HG03439 (cell line): ENCODE results near the gene RGS9.
"Not testable (repeated sequence)": the region's sequence is repeated elsewhere in the genome, so short reads cannot be mapped to it uniquely, and the experiment has no call there.

Source experiments
- ATAC-seq: cut with Tn5 transposase; IDR thresholded peaks from one replicate; pipeline ENCODE4 v1.9.1; 2021; ENCODE audit warnings: mild to moderate bottlenecking, moderate library complexity; ENCODE audit not compliant: unreplicated experiment

The RGS9 gene

DNA sequence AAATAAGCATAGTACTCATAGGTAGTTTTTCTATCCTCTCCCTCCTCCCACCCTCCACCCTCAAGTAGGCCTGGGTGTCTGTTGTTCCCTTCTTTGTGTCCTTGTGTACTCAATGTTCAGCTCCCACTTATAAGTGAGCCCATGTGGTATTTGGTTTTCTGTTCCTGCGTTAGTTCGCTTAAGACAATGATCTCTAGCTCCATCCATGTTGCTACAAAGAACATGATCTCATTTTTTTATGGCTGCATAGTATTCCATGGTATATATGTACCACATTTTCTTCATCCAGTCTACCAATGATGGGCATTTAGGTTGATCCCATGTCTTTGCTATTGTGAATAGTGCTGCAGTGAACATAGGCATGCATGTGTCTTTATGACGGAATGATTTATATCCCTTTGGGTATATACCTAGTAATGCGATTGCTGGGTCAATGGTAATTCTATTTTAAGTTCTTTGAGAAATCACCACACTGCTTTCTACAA is 43.6 kb downstream of the RGS9 start:
- ATAC-seq: not testable (repeated sequence)

DNA sequence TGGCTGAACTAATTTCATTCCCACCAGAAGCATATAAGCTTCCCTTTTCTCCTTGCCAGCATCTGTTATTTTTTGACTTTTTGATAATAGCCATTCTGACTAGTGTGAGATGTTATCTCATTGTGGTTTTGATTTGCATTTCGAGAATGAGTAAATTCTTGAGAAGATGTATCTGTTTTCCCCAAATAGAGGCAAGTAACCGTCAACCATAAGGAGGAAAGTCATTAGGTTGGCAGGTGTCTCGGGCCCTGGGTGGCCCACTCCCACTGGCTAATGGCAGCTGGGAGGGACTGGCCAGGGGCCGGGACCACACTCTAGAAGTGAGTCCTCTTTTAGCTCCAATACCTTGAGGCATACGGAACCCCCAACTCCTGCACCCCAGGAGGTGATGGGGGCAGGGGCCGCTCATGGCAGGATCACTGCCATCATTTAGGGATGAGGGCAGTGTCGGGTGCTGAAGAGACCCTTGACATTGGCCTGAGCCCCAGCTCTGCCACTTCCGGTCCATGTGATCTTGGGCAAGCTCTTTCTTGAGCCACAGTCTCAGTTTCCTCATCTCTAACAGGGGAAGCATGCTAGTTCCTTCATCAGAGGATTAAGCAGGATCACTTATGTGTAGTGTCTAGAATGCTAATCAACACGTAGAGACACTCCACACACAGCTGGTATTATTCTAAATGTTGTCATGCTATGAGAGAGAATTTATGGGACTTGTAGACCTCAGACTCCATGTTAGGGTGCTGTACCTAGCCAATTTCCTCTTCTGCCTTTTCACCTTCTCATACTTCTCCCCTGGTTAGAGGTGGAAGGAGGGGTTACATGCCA is 44.3 kb downstream of the RGS9 start:
- ATAC-seq: peak; percentile 78

DNA sequence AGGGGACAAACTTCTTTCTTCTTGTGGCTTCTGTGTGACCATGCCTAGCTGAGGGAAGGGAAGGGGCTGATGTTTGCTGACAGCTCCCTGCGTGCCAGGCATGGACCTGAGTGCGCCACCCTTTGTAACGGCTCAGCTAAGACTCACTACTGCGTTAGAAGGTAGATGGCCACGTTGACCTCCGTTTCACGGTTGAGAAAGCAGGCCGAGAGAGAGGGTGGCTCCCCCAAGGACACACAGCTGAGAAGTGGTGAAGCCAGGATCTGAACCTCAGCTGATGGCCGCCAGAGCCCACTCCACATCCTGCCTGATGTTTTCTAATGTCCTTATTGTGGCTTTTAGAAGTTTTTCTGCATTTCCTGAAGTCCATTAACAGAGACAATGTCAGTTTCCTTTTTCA is 45.1 kb downstream of the RGS9 start:
- ATAC-seq: peak; percentile 39

DNA sequence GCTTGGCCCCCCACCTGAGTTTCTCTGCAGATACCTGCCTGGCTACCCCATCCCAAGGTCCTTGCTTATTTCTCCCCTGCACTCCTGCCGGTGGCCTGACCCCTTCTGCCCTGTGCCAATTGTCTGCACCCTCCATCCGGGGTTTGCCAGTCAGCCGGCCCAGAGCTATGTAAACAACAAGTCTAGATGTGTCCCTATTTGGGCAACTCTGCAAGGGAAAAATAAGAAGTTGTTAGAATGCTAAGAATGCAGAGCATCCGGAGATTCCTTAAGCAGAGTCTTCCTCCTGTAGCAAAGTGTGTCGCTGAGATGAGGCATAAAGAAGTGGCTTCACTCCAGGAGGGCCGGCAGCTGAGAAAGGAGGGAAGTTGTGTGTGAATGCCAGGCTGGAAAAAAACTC is 46.6 kb downstream of the RGS9 start:
- no peak for ATAC-seq

DNA sequence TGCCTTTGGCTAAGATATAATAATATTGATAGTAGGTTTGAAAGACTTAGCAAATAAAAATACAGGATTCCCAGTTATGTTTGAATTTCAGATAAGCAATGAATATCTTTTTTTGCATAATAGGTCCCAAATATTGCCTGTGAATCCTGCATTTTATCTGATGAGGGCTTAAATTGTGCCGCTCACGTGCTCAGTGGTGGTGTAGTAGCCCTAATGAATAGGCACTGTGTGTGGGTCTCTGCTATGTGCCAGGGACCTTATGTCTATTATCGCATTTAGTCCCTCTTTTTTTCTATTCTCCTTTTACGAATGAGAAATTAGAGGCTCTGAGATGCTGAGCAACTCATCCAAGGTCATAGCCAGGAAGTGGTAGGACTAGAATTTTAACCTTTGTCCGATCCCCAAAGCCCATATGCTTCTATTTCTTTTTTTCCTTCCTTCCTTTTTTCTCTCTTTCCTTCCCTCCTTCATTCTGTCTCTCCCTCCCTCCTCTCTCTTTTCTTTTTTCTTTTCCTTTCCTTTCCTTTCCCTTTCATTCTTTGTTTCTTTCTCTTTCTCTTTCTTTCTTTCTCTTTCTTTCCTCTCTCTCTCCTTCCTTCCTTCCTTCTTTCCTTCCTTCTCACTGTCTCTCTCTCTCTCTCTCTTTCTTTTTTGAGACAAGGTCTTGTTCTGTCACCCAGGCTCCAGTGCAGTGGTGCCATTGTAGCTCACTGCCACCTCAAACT is 47.2 kb downstream of the RGS9 start:
- ATAC-seq: no peak

DNA sequence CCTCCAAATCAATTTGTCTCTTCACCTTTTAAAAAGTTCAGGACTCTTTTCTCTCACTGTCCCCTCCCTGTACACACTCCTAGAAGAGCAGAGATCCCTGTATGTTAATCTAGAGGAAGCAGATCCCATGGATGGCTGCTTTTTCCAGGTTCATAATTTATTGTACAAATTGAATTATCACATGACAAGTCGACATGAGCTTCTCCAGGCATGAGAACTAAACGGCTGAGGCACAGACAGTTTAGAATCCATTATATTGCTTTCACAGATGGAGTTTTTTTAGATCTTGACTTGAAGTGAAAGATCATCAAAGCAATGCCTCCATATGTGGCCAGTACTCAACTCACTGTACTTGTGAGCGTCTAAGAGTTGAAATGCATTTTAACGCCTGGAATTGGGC is 47.9 kb downstream of the RGS9 start:
- no peak for ATAC-seq

DNA sequence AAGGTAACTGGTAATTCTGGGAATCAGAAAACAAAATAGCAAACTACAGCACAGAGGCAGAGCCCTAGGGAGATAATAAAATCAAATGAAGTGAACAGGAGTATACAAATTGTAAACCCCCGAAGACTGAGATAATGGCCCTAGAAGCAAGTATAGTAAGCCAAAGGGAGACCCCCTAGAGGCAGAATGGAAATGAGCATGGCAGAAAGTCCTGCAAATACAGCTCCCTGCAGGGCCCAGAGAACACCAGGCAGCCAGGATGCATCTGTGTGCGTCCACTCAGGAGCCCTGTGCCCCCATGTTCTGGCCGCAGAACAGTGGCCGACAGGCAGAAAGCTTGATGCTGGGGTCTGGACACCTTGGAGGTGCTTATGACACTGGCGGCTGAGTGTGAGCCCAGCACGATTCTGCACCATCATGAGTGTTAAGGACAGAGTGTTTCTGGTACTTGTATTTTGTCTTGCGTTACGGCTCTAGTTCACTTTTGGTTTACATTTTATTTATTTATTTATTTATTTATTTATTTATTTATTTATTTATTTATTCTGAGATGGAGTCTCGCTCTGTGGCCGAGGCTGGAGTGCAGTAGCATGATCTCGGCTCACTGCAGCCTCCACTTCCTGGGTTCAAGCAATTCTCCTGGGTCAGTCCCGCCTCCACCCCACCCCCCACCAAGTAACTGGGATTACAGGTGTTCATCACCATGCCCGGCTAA is 48.7 kb downstream of the RGS9 start:
- ATAC-seq: no peak

DNA sequence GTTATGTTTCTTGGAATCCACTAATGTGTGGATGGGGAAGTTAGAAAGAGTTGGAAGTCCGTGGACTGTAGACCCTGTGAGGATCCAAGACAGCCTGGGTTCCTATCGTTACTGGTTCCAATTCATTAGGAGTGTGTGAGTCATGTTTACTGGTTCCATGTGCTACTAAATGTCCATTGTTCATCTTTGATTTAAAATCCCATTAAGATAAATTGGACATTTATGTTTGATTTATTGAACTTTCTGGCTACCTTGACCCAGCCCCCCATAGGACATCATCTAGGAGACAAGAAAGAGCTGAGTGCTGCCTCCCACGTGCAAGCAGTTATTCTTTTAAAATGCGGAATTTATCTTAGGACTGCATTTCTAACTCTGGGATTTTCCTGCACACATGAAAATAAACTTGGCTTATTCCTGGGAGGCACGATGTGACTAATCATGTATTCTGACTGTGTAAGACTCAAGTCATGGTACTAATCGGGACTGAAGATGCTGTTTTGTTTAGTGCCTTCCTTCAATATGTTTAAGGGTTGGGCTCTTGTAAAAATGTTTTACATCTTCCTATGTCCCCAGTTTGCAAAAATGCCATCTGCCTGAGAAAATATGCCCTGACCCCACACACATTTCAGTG is 53.4 kb downstream of the RGS9 start:
- ATAC-seq: no peak

DNA sequence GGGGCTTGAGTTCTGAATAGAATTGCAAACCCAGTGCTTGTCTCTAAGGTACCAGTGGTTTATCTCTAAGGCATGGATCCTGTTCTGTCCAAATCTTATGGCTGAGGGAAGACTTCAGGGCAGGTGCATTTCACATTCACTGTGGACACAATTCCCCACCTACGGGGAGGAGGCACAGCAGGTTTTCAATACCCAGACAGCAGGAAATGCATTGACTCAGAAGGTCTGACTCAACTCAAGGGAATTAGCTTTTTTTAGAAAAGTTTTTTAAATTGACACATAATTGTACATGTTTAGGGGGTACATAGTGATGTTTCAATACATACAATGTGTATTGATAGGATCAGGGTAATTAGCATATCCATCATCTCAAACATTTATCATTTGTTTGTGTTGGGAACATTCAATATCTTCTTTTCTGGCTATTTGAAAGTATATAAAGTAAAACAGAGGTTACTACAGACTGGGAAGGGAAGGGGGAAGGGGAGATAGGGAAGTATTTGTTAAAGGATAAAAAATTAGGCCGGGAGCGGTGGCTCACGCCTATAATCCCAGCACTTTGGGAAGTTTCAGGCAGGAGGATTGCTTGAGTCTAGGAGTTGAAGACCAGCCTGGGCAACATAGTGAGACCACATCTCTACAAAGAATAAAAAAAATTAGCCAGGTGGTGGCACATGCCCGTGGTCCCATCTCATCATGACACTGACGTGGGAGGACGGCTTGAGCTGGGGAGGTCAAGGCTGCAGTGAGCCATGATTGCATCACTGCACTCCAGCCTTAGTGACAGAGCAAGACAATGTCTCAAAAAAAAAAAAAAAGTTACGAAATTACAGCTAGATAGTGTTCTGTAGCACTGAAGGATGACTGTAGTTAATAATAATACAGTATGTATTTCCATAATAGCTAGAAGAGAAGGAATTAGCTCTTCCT is 54.9 kb downstream of the RGS9 start:
- ATAC-seq: no peak

DNA sequence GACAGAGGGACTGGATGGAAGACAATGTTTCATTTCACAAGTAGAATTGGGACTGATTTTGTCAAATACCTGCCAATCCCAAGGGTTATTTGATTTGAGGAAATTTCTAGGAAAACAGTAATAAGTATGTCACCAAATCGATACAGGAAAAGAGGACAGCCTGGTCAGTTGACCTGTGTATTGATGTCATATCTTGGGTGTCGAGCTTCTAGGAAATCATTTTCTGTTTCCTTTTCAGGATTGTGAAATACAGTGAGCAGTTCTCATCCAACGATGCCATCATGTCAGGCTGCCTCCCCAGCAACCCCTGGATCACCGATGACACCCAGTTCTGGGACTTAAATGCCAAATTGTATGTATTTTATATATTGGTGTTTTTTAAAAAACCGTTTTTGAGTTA is 56.1 kb downstream of the RGS9 start:
- no peak for ATAC-seq

DNA sequence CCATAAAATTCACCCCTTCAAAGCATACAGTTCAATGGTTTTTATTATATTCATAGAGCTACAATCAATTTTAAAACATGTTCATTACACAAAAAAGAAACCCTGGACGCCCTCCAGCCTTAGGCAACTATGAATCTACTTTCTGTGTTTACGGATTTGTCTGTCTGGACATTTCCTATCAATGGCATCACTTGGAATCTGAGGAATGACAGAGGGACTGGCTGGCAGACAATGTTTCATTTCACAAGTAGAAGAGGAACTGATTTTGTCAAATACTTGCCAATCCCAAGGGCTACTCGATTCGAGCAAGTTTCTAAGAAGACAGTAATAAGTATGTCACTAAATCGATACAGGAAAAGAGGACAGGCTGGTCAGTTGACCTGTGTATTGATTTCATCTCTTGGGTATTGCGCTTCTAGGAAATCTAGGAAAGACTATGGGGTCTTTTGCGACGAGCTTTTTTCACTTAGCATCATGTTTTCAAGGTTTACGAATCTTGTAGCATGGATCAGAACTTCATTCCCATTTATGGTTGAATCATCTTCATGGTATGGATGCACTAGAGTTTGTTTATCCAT is 56.6 kb downstream of the RGS9 start:
- ATAC-seq: no peak

DNA sequence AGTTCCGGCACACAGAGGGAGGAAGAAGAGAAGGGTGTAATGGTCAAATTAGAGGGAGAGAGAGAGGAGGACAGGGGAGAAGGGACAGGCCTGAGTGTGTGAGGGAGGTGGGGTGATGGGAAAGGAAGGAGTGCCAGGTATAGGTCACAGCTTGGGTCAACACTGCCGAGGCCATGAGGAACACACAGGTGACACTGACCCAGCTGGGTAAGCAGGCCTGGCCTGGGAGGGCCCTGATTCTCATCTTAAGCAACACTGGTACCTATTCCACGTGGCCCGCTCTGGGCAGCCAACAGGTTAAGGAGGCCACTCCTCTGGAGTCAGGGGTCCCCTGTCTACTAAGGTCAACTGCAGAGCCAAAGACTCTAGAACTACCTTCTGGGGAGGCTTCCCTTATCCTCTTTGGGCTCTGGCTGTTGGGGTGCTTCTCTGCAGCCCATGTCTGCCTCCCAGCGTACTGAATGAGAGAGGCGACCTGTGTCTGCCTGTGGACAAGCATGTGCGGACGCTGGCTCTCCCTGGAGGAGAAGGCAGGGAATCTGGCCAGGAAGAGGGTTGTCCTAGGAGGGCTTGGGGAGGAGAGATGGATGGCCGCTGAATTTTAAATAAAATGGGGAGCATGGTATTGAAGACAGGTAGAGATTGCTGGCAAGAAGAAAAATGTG is 57.6 kb downstream of the RGS9 start:
- ATAC-seq: no peak

DNA sequence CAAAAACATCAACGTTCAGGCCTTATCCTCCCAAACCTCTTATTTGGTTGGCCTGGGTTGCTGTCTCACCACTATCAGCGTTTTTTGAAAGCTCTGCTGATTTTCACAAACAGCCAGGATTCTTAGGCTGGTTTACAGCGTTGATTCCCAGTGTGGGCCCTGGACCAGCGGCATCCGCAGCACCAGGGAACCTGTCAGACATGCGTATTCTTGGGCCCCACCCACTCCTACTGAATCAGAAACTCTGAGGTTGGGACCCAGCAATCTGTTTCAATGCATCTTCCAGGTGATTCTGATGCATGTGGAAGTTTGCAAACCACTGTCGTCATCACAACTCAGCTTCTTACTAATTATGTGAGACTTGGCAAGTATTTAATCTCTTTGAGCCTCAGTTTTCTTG is 58.5 kb downstream of the RGS9 start:
- ATAC-seq: no peak

DNA sequence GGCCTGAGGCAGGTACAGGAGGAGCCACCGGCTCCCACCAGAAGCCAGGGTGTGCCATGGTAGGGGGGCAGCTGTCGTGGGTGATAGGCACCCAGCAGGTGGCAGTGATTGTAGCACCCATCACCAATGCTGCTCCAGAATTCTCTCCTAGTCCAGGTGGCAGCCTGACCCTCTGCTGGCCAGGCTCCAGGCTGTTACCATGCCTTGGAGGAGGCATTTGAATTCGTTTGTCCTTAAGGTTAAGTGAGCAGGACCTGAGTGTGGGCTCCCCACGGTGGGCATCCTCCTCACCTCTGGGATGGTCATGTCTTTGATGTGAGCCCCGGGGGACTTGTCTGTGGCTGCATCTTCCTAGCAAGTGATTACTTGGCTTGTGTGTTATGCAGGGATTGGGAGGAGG is 59.4 kb downstream of the RGS9 start:
- no peak for ATAC-seq

DNA sequence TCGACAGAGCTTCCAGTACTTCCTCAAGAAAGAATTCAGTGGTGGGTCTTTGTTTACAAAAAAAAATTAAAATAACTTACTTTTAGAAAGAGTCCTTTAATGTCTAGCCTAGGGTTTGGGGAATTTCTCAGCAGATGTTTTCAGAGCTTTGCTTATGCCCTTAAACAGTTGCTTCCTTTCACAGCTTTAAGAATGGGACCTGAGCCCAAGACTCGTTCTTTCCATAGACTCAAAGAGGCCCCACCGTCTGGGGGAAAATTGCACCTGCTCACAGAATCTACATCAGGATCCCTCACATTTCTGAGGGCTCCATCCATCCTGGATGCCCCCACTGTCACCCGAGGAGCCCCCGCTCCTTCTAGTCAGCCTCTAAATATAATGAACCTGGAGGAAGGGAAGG is 60.0 kb downstream of the RGS9 start:
- ATAC-seq: no peak

DNA sequence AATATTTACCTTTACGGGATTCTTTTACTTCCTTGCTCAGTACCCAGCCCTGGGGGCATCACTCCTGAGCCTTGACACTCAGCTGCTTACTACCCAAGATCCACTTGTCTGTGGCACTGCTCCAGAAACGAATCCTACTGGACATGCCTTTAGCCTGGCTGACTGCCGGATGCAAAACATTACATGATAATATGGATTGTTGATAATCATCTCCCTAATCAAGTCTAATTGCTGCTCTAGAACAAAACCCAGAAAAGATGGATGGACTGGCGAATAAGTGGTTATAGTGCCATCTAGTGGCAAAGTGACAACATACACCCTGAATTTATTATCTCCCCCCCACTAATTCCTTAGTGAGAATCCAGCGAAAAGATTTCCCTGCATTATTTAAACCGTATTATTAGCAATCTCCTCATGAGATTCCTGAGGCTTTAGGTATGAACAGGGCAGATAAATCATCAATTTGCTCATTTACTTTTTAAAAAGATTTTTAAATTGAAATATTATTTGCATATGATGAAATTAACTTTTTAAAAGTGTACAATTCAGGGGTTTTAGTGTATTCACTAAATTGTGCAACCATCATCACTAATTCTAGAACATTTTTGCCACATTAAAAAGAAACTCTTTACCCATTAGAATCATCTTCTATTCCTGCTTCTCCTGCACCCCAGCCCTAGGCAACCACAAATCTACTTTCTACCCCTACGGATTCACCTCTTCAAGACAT is 61.6 kb downstream of the RGS9 start:
- ATAC-seq: no peak

DNA sequence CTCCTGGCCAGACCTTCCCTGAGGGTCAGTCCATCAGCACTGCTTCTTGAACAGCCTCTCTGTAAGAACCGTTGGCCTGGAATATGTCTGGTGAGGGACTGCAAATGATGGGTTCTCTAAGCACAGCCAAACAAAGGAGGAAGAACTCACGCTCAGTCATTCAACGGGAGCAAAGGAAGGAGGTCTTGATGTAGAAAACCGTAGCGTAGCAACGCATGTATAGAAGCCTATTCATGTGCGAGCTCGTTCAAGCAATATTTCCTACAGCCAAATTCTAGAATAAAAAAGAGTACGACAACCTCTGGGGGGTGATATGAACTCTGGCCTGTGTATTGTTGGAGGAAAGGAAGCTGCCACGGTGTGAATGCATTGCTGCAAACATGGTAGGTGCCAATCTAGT is 64.2 kb downstream of the RGS9 start:
- ATAC-seq: no peak

DNA sequence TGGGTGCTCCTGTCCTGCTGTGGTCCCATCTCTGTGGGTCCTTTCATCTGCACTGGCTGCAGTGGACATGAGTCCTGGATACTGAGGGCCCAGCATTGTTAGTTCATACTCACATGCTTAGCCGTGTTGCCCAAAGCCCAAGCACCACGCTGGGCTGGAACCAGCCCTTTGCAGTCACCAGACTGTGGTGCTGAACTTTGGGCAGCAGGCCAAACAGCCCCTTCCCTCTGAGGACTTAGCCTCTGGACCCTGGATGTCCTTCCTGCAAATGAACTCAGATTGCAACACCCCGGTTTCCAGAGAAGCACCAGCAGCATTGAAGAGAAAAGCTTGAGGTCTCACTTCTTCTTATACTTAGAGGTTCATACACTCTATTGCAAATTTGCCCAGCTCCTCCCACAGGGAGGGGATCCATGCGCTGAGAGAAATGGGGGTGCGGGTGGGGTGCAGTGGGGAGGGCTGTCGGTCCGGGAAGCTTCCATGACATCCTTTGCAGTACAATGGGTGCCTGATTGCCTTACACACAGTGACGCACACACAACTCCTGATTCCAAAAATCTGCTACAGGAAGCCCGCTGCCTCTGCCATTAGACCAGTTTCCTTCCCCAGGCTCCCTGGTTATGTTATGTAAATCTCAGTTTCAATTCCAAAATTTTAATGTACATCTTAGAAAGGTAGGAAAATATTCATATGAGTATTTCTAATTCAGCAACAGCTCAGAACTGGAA is 65.8 kb downstream of the RGS9 start:
- no peak for ATAC-seq
